BE2C (cell line): Measurements from ENCODE around the gene NFYA.

Source experiments
- DNase-seq: peaks from one replicate; pipeline ENCODE4 v3.0.0-alpha.2; 2020
- H3K27me3 ChIP-seq: fragments of 250-450 bp; sonication (Bioruptor Pico); 2 replicates; pipeline ENCODE4 v1.5.1; 2020; ENCODE audit warnings: mild to moderate bottlenecking
- H3K36me3 ChIP-seq: fragments of 250-450 bp; sonication (Bioruptor Pico); 2 replicates; pipeline ENCODE4 v1.5.1; 2020; ENCODE audit warnings: mild to moderate bottlenecking
- H3K4me1 ChIP-seq: fragments of 250-450 bp; sonication (Bioruptor Pico); 2 replicates; pipeline ENCODE4 v1.5.1; 2020
- H3K4me3 ChIP-seq: 2 replicates; pipeline ENCODE4 v1.5.1; 2011; ENCODE audit warnings: low read depth, low read length
- H3K9me3 ChIP-seq: fragments of 250-450 bp; sonication (Bioruptor Pico); 2 replicates; pipeline ENCODE4 v1.5.1; 2020
- CTCF ChIP-seq: IDR thresholded peaks from 2 replicates; pipeline ENCODE4 v1.5.1; 2012; ENCODE audit warnings: mild to moderate bottlenecking, low read depth, low read length

Gene NFYA

DNA sequence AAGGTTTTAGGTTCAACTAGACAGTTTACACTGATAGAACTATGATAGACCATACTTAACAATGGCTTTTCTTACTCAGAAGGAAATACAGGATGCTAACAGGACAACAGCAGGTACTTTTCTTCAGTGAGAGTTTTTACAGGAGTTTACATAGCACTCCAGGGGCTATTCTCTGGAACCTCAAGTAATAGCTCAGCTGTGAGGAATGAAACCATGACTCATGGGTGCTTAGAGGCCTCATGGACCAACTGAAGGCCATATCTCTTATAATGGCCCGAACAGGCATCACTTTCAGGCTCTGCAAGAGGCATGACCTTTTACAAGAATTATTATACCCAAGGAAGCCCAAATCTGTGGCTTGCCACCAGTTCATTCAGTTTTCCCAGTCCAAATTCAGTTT is 49.6 kb downstream of the NFYA start:
- Histone ChIP-seq H3K36me3 (no peaks in the 10 kb centered on the region), H3K4me1 (no peaks in the 10 kb centered on the region), H3K4me3 (no peak overlapping the region), H3K9me3 (no peaks in the 10 kb centered on the region), H3K27me3 (no peaks in the 10 kb centered on the region)
- no peak for TF ChIP-seq CTCF
- DNase-seq: no peak

DNA sequence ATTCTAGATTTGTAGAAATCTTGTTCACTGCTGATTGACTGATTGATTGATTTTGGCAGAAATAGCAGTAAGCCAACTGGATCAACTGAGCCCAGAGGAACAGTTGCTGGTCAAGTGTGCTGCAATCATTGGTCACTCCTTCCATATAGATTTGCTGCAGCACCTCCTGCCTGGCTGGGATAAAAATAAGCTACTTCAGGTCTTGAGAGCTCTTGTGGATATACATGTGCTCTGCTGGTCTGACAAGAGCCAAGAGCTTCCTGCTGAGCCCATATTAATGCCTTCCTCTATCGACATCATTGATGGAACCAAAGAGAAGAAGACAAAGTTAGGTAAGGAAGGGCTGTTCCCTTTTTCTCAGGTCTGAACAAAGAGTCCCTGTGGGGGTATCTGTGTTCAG is 50.1 kb downstream of the NFYA start:
- no peak for DNase-seq
- H3K4me1 ChIP-seq: no peaks in the 10 kb centered on the region

DNA sequence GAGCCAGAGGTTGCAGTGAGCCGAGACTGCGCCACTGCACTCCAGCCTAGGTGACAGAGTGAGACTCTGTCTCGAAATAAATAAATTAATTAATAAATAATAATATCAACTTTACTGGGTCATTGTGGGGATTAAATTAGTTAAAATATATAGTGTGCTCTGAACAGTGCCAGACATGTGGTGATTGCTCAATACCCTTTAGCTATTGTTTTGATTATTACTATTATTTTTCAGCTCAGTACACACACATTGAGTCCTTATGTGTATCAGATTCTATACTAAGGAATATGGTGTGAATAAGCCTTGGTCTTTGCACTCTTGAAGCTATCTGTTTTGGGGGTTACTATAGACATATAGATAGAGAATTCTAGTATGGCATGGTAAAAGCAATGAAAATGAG is 52.5 kb downstream of the NFYA start:
- no peak for TF ChIP-seq CTCF
- H3K27me3 ChIP-seq: no peaks in the 10 kb centered on the region
- no peaks in the 10 kb centered on the region for H3K9me3 ChIP-seq
- H3K4me3 ChIP-seq: no peak overlapping the region
- no peak for DNase-seq
- no peaks in the 10 kb centered on the region for H3K4me1 ChIP-seq
- H3K36me3 ChIP-seq: no peaks in the 10 kb centered on the region

More for the DNA sequence above, 50.1 kb downstream of the NFYA start:
- Histone ChIP-seq H3K36me3 (no peaks in the 10 kb centered on the region), H3K4me3 (no peak overlapping the region), H3K27me3 (no peaks in the 10 kb centered on the region), H3K9me3 (no peaks in the 10 kb centered on the region)
- no peak for TF ChIP-seq CTCF

DNA sequence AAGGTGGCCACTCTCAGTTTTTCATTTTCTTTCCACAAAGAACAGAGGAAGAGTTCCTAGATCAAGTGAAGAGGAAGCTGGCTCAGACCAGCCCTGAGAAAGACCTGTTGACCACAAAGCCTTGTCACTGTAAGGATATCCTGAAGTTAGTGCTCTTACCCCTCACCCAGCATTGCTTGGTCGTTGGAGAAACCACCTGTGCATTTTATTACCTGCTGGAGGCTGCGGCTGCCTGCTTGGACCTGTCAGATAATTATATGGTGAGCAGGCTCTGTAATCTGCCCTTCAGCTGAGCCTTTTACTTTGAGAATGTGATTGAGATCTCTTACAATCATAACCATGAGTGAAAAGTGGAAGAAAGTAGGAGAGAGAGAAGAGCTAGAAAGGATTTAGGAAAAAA is 59.5 kb downstream of the NFYA start:
- no peak for DNase-seq
- no peak for TF ChIP-seq CTCF
- Histone ChIP-seq H3K9me3 (no peaks in the 10 kb centered on the region), H3K27me3 (no peaks in the 10 kb centered on the region), H3K4me3 (no peak overlapping the region), H3K4me1 (no peaks in the 10 kb centered on the region), H3K36me3 (no peaks in the 10 kb centered on the region)

GRCh38 chr6:41135062-41135832 is 62.5 kb downstream of the NFYA start:
- Histone ChIP-seq H3K4me1 (no peaks in the 10 kb centered on the region), H3K27me3 (no peaks in the 10 kb centered on the region), H3K9me3 (no peaks in the 10 kb centered on the region), H3K36me3 (no peaks in the 10 kb centered on the region), H3K4me3 (no peak overlapping the region)
- TF ChIP-seq CTCF: no peak
- no peak for DNase-seq

DNA sequence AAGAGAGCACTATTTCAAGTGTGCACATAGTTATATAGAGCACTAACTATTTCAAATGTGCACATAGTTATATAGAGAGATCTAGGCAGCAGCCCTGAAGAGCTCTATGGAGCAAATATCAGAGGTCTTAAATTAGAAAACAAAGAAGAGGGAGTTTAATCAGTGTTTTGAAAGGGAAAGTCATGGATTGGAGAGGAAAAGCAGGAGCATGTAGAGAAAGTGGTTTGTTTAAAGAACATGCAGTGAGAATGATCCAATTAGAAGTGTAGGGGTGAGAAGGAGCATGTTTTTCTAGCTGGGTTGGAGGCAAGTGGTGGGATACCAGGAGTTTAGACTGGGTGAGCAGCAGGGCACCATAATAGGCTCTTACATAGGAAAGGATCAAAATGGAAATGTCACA is 64.1 kb downstream of the NFYA start:
- Histone ChIP-seq H3K27me3 (no peaks in the 10 kb centered on the region), H3K9me3 (no peaks in the 10 kb centered on the region), H3K36me3 (no peaks in the 10 kb centered on the region), H3K4me1 (no peaks in the 10 kb centered on the region), H3K4me3 (no peak overlapping the region)
- no peak for DNase-seq
- TF ChIP-seq CTCF: no peak
